ENCODE data around the gene PTPRK.
A peak's percentile ranks its signal among the peaks of the same experiment; 100 is the strongest.

The PTPRK gene

GRCh38 chr6:128259029-128259724, 261.2 kb downstream of the PTPRK start:
- peak overlapping the region; percentile 37 for H3K4me3 ChIP-seq (ENCODE audit: low read length)
- TF ChIP-seq CTCF (conservative IDR thresholded peaks at IDR 0.05; ENCODE audit: low read length), result no peak
- no peak for DNase-seq (ENCODE audit: low read depth)

GRCh38 chr6:128256095-128256494, 264.3 kb downstream of the PTPRK start:
- no peak overlapping the region for H3K4me3 ChIP-seq (ENCODE audit: low read length)
- TF ChIP-seq CTCF (conservative IDR thresholded peaks at IDR 0.05; ENCODE audit: low read length), result no peak
- no peak for DNase-seq (ENCODE audit: low read depth)

- no peak overlapping the region for H3K4me3 ChIP-seq (ENCODE audit: low read length)
- DNase-seq (ENCODE audit: low read depth), result peak; percentile 11
- no peak for TF ChIP-seq CTCF (conservative IDR thresholded peaks at IDR 0.05; ENCODE audit: low read length)
Measured at GRCh38 chr6:128252341-128253176, 267.8 kb downstream of the PTPRK start.

- TF ChIP-seq CTCF (conservative IDR thresholded peaks at IDR 0.05; ENCODE audit: low read length), result no peak
- DNase-seq (ENCODE audit: low read depth), result no peak
Measured at GRCh38 chr6:128251445-128252340, 268.7 kb downstream of the PTPRK start.

GRCh38 chr6:128250370-128251070, 269.9 kb downstream of the PTPRK start:
- DNase-seq (ENCODE audit: low read depth), result no peak
- TF ChIP-seq CTCF (conservative IDR thresholded peaks at IDR 0.05; ENCODE audit: low read length), result no peak

More at GRCh38 chr6:128251445-128252340, 268.7 kb downstream of the PTPRK start:
- H3K4me3 ChIP-seq (ENCODE audit: low read length), result no peak overlapping the region

GRCh38 chr6:128249429-128249828, 271.0 kb downstream of the PTPRK start:
- no peak for TF ChIP-seq CTCF (conservative IDR thresholded peaks at IDR 0.05; ENCODE audit: low read length)
- H3K4me3 ChIP-seq (ENCODE audit: low read length), result no peak overlapping the region
- no peak for DNase-seq (ENCODE audit: low read depth)

More at GRCh38 chr6:128250370-128251070, 269.9 kb downstream of the PTPRK start:
- H3K4me3 ChIP-seq (ENCODE audit: low read length), result no peak overlapping the region

Data from AG10803 (cell line).